SK-N-SH treated with all-trans-retinoic acid at 6 μM for 48 hours (cell line): ENCODE measurements around the gene PRKCSH.

Experiments used
- RARB ChIP-seq: fragments of 250-450 bp; sonication (Bioruptor Pico); IDR thresholded peaks from 2 replicates; pipeline ENCODE4 v1.8.0; 2021; ENCODE audit warnings: mild to moderate bottlenecking, moderate library complexity
- TCF4 ChIP-seq: fragments of 250-450 bp; sonication (Bioruptor Pico); IDR thresholded peaks from 2 replicates; pipeline ENCODE4 v1.8.0; 2021; ENCODE audit warnings: mild to moderate bottlenecking, moderate library complexity, borderline replicate concordance
- TOX ChIP-seq: fragments of 250-450 bp; sonication (Bioruptor Pico); IDR thresholded peaks from 2 replicates; pipeline ENCODE4 v1.8.0; 2021; ENCODE audit warnings: mild to moderate bottlenecking, moderate library complexity, borderline replicate concordance
- ZNF8 ChIP-seq: fragments of 450-650 bp; formaldehyde crosslinking; IDR thresholded peaks from 2 replicates; pipeline ENCODE4 v1.5.0; 2020; ENCODE audit warnings: mild to moderate bottlenecking, moderate library complexity

GRCh38 chr19:11422163-11423065 is 13.0 kb upstream of the PRKCSH start:
- TF ChIP-seq ZNF8 (CRISPR knock-in tag): no peak
- no peak for TF ChIP-seq RARB
- TF ChIP-seq TCF4 (CRISPR knock-in tag): no peak
- no peak for TF ChIP-seq TOX (CRISPR knock-in tag)
